B cell (primary cell): Measurements from ENCODE around the gene AMMECR1.

Experiments used
- CTCF ChIP-seq: fragments of 200-600 bp; IDR thresholded peaks from one replicate; pipeline ENCODE4 v1.8.0; 2022; ENCODE audit warnings: antibody characterized with exemption, mild to moderate bottlenecking
- EZH2 ChIP-seq: IDR thresholded peaks from 2 replicates; pipeline ENCODE4 v1.6.1; 2012; ENCODE audit warnings: borderline replicate concordance, low read depth, mild to moderate bottlenecking, moderate library complexity, low read length; ENCODE audit not compliant: insufficient read depth, poor library complexity, severe bottlenecking

- TF ChIP-seq CTCF = no peak
- TF ChIP-seq EZH2 = no peak
Measured at GRCh38 chrX:110178179-110178865, 139.6 kb downstream of the AMMECR1 start.
